Gastrocnemius medialis (tissue), 4 donors: ENCODE results near the gene PDE4B.

Experiments
- POLR2A ChIP-seq, 2 donors: fragments of 450-650 bp; IDR thresholded peaks; one replicate each; pipeline ENCODE4 v1.6.1; 2017; ENCODE audit warnings: antibody characterized with exemption in 2 of 2, mild to moderate bottlenecking in 2 of 2, moderate library complexity in 2 of 2
- TF ChIP-seq, protein P1 (sequence below), 5 experiments: fragments of 450-650 bp in 3 of 5; fragments of 200-600 bp in 2 of 5; sonication (generic) in 2 of 5; IDR thresholded peaks in 4 of 5; conservative IDR thresholded peaks in 1 of 5; 1 replicate in 4 of 5; 2 replicates in 1 of 5; pipeline ENCODE4 v1.5.1; 2016 to 2019; ENCODE audit warnings: antibody characterized with exemption in 5 of 5, mild to moderate bottlenecking in 3 of 5, moderate library complexity in 3 of 5

DNA sequence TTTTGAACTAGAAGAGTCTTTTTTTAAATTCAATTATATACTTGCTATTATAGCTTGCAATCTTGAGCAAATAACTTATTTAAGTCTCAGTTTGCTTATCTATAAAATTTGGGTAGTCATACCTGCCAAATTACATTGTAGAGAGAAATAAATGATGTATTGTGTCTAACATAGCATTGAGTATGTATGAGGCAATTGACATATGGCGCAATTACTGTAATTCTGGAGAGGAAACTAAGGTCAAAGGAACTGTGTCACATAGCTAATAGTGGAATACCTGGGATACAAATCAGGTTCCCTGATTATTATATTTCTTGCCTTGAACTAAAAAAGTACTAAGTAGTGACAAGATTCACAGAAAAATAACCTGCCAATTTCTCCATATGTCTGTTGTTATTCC is 302.5 kb downstream of the PDE4B start:
- TF ChIP-seq, protein P1, sequence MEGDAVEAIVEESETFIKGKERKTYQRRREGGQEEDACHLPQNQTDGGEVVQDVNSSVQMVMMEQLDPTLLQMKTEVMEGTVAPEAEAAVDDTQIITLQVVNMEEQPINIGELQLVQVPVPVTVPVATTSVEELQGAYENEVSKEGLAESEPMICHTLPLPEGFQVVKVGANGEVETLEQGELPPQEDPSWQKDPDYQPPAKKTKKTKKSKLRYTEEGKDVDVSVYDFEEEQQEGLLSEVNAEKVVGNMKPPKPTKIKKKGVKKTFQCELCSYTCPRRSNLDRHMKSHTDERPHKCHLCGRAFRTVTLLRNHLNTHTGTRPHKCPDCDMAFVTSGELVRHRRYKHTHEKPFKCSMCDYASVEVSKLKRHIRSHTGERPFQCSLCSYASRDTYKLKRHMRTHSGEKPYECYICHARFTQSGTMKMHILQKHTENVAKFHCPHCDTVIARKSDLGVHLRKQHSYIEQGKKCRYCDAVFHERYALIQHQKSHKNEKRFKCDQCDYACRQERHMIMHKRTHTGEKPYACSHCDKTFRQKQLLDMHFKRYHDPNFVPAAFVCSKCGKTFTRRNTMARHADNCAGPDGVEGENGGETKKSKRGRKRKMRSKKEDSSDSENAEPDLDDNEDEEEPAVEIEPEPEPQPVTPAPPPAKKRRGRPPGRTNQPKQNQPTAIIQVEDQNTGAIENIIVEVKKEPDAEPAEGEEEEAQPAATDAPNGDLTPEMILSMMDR (IDR thresholded peaks at IDR 0.05 in 4 of 5, conservative IDR thresholded peaks at IDR 0.05 in 1 of 5): no peak
- no peak for TF ChIP-seq POLR2A (IDR thresholded peaks at IDR 0.05)
